PC-3 (cell line): Measurements from ENCODE around the gene AGAP1. TPM values are rescaled to one million over a fixed set of nuclear protein-coding genes. Genes with fewer than 3 reads are reported as not detected.

Experiments
- ATAC-seq: fragments of 200-7000 bp; cut with Tn5 transposase; 2 replicates; pipeline ENCODE4 v1.9.1; 2020; ENCODE audit warnings: mild to moderate bottlenecking, moderate library complexity
- BruUV-seq: library from RNA; stranded (reverse); fragments of 400-500 nt; replicated peaks from 2 replicates; lab custom pipeline; 2021; lab: Mats Ljungman, UMichigan
- CTCF ChIA-PET: fragments of 300-600 bp; sonication (Branson Sonifier 250); formaldehyde crosslinking; loops from one replicate; lab custom pipeline; 2022; ENCODE audit warnings: antibody characterized with exemption; lab: Charles Lee
- POLR2A ChIA-PET: fragments of 300-600 bp; sonication (Branson Sonifier 250); formaldehyde crosslinking; loops from one replicate; lab custom pipeline; 2022; ENCODE audit warnings: antibody characterized with exemption; ENCODE audit not compliant: unreplicated experiment; lab: Charles Lee
- DNase-seq: peaks from one replicate; pipeline ENCODE4 v3.0.0-alpha.2; 2015
- H2AFZ ChIP-seq: fragments of 300-600 bp; sonication (generic); 2 replicates; pipeline ENCODE4 v1.6.0; 2016; ENCODE audit warnings: antibody characterized with exemption, low read length
- H3F3A ChIP-seq: fragments of 300-600 bp; sonication (generic); one replicate; pipeline ENCODE4 v1.6.0; 2017; ENCODE audit warnings: antibody characterized with exemption, low read length, control low read depth, mild to moderate bottlenecking; ENCODE audit not compliant: unreplicated experiment
- H3K27ac ChIP-seq: fragments of 300-600 bp; sonication (generic); 2 replicates; pipeline ENCODE4 v1.5.1; 2016; ENCODE audit warnings: mild to moderate bottlenecking, low read length
- H3K27me3 ChIP-seq: fragments of 300-600 bp; sonication (generic); 2 replicates; pipeline ENCODE4 v1.6.1; 2016; ENCODE audit warnings: low read length, mixed read lengths
- H3K36me3 ChIP-seq: fragments of 300-600 bp; sonication (generic); 2 replicates; pipeline ENCODE4 v1.6.1; 2016; ENCODE audit warnings: low read depth, mixed run types, low read length, mixed read lengths
- H3K4me1 ChIP-seq: fragments of 300-600 bp; sonication (generic); 2 replicates; pipeline ENCODE4 v1.5.1; 2016; ENCODE audit warnings: low read length; ENCODE audit not compliant: insufficient read depth
- H3K4me2 ChIP-seq: fragments of 300-600 bp; sonication (generic); 2 replicates; pipeline ENCODE4 v1.6.0; 2016; ENCODE audit warnings: low read length
- H3K4me3 ChIP-seq: fragments of 300-600 bp; sonication (generic); 2 replicates; pipeline ENCODE4 v1.5.1; 2016; ENCODE audit warnings: mild to moderate bottlenecking, low read length, mixed read lengths
- H3K79me2 ChIP-seq: fragments of 300-600 bp; sonication (generic); 2 replicates; pipeline ENCODE4 v1.6.1; 2017; ENCODE audit warnings: low read length, mixed read lengths
- H3K9ac ChIP-seq: fragments of 300-600 bp; sonication (generic); 2 replicates; pipeline ENCODE4 v1.6.0; 2016; ENCODE audit warnings: mild to moderate bottlenecking, low read length
- H3K9me2 ChIP-seq: fragments of 300-600 bp; sonication (generic); replicated peaks from 2 replicates; pipeline ENCODE4 v1.6.1; 2016; ENCODE audit warnings: mixed run types, low read length, mixed read lengths
- H3K9me3 ChIP-seq: fragments of 300-600 bp; sonication (generic); 2 replicates; pipeline ENCODE4 v1.6.1; 2016; ENCODE audit warnings: low read length, mixed read lengths
- H4K20me1 ChIP-seq: fragments of 300-600 bp; sonication (generic); 2 replicates; pipeline ENCODE4 v1.6.1; 2016; ENCODE audit warnings: low read length, mixed read lengths
- EZH2 ChIP-seq: fragments of 300-600 bp; sonication (generic); IDR thresholded peaks from one replicate; pipeline ENCODE4 v1.6.1; 2017; ENCODE audit warnings: antibody characterized with exemption, mild to moderate bottlenecking, low read length; ENCODE audit not compliant: unreplicated experiment
- EZH2phosphoT487 ChIP-seq: fragments of 300-600 bp; sonication (generic); IDR thresholded peaks from 2 replicates; pipeline ENCODE4 v1.6.1; 2018; ENCODE audit warnings: mild to moderate bottlenecking, antibody characterized with exemption, low read length, borderline replicate concordance
- intact Hi-C: fragments of 100-400 bp; cut with micrococcal nuclease; formaldehyde crosslinking; loops from 2 replicates; pipeline ENCODE4 v1.9.0; 2023
- total RNA-seq: library from RNA; depleted of rRNA; stranded (reverse); fragments of >200 nt; gene quantifications from 2 replicates; pipeline ENCODE4 v1.2.3, GENCODE V29; 2014
- TF ChIP-seq, protein P1 (sequence below): fragments of 300-600 bp; sonication (generic); conservative IDR thresholded peaks from 2 replicates; pipeline ENCODE4 v1.5.1; 2017; ENCODE audit warnings: antibody characterized with exemption, low read depth, mild to moderate bottlenecking, low read length

Gene AGAP1
- total RNA-seq, 1 experiment from 2014 or later, result 31.0 TPM

DNA sequence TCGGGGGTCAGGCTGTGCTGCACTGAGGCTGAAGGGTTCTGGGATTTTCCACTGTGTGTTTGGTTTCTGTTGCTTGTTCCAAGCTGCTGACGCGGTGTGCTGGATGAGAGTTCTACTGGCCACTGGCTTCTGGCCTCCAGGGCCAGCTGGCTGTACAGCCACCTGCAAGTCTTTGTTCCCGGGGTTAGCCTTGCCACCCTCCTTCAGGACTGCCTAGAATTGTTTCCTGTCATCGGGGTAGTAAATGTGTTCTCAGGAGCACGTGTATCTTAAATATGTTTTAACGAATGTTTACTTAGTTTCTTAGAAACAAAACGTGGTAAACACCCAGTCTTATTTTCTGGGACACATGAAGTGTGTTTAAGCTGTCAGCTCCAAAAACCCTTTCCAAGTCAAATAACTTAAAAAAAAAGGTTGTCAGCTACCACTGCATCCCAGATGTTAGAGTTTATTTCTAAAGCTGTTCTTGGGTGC lies 231.2 kb downstream of the AGAP1 start:
- Histone ChIP-seq H3K27me3 (no peaks in the 10 kb centered on the region), H3K9ac (no peak overlapping the region), H3K27ac (no peak overlapping the region), H4K20me1 (no peaks in the 10 kb centered on the region), H2AFZ (no peak overlapping the region), H3K79me2 (peaks cover 25% of the 10 kb centered on the region; the same call in 1 of the 2 replicates), H3F3A (no peaks in the 10 kb centered on the region), H3K36me3 (peaks cover 5% of the 10 kb centered on the region; the same call in 1 of the 2 replicates), H3K9me3 (no peaks in the 10 kb centered on the region), H3K4me3 (no peak overlapping the region), H3K9me2 (no peaks in the 10 kb centered on the region), H3K4me2 (no peak overlapping the region), H3K4me1 (no peaks in the 10 kb centered on the region)
- no peak for ATAC-seq
- CTCF ChIA-PET, result no interaction called here
- no peak for DNase-seq
- POLR2A ChIA-PET, result no interaction called here
- TF ChIP-seq EZH2phosphoT487 (no peak), EZH2 (no peak)
- TF ChIP-seq, protein P1, sequence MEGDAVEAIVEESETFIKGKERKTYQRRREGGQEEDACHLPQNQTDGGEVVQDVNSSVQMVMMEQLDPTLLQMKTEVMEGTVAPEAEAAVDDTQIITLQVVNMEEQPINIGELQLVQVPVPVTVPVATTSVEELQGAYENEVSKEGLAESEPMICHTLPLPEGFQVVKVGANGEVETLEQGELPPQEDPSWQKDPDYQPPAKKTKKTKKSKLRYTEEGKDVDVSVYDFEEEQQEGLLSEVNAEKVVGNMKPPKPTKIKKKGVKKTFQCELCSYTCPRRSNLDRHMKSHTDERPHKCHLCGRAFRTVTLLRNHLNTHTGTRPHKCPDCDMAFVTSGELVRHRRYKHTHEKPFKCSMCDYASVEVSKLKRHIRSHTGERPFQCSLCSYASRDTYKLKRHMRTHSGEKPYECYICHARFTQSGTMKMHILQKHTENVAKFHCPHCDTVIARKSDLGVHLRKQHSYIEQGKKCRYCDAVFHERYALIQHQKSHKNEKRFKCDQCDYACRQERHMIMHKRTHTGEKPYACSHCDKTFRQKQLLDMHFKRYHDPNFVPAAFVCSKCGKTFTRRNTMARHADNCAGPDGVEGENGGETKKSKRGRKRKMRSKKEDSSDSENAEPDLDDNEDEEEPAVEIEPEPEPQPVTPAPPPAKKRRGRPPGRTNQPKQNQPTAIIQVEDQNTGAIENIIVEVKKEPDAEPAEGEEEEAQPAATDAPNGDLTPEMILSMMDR, result no peak
- intact Hi-C loops, result no loop called here
- no TSS peak for BruUV-seq

DNA sequence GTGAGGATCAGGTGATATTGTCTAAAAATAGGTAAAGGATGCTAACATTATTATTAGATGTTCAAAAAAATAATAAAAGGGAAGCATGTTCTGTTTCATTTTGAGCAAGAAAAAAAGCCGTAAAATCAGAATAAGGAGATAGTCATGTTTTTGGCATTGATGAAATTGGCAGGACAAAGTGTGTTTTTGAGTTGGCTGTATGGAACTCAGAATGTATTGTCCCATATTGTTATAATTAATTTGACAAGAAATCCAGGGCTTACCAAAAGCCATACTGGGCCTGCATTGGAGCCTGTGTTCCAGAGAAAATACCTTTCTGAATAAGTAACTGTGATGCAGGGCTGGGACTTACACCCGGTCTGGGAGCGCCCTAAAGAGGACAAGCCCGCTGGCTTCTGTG lies 232.0 kb downstream of the AGAP1 start:
- no TSS peak for BruUV-seq
- H2AFZ ChIP-seq, result no peak overlapping the region
- H3K79me2 ChIP-seq, result peaks cover 25% of the 10 kb centered on the region; the same call in 1 of the 2 replicates
- no peak for DNase-seq
- no peak overlapping the region for H3K9ac ChIP-seq
- no peak overlapping the region for H3K27ac ChIP-seq
- ChIA-PET POLR2A (no interaction called here), CTCF (no interaction called here)
- no peak for ATAC-seq
- no peaks in the 10 kb centered on the region for H4K20me1 ChIP-seq
- no peaks in the 10 kb centered on the region for H3K9me2 ChIP-seq
- H3K9me3 ChIP-seq, result no peaks in the 10 kb centered on the region
- H3F3A ChIP-seq, result no peaks in the 10 kb centered on the region
- H3K4me1 ChIP-seq, result no peaks in the 10 kb centered on the region
- H3K4me3 ChIP-seq, result no peak overlapping the region
- intact Hi-C loops, result no loop called here
- H3K4me2 ChIP-seq, result no peak overlapping the region
- no peaks in the 10 kb centered on the region for H3K27me3 ChIP-seq
- peaks cover 5% of the 10 kb centered on the region; the same call in 1 of the 2 replicates for H3K36me3 ChIP-seq
- no peak for TF ChIP-seq EZH2phosphoT487
- TF ChIP-seq, protein P1, result no peak
- TF ChIP-seq EZH2, result no peak

DNA sequence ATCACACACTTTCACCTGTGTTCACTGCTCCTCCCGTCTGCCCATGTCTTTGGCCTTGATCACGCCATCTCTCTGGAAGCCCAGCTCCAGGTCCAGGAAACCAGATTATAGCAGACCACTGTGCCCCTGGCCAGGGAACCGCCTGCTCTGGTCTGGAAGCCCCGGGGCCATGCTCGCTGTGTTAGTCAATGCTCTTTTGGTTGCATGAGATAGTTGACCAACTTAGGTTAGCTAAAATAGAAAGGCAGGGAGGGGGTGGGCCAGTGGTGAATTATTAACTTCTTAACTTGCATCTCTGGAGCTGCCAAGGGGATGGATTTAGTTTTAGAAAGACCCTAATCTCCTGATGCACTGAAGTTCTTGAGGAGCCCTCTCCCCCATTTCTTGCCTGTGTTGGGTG lies 232.7 kb downstream of the AGAP1 start:
- Histone ChIP-seq H3F3A (no peaks in the 10 kb centered on the region), H4K20me1 (no peaks in the 10 kb centered on the region), H3K79me2 (peaks cover 25% of the 10 kb centered on the region; the same call in 1 of the 2 replicates), H3K4me1 (no peaks in the 10 kb centered on the region), H2AFZ (no peak overlapping the region), H3K27me3 (no peaks in the 10 kb centered on the region), H3K27ac (no peak overlapping the region), H3K4me2 (no peak overlapping the region), H3K9me3 (no peaks in the 10 kb centered on the region), H3K4me3 (no peak overlapping the region), H3K9ac (no peak overlapping the region), H3K36me3 (peaks cover 5% of the 10 kb centered on the region; the same call in 1 of the 2 replicates), H3K9me2 (no peaks in the 10 kb centered on the region)
- DNase-seq, result no peak
- no peak for TF ChIP-seq EZH2
- TF ChIP-seq EZH2phosphoT487, result no peak
- TF ChIP-seq, protein P1, result no peak
- no TSS peak for BruUV-seq
- ChIA-PET CTCF (no interaction called here), POLR2A (no interaction called here)
- ATAC-seq, result no peak
- intact Hi-C loops, result no loop called here
